Brain pericyte (primary cell): ENCODE data around the gene IL1R1.
"Not testable (repeated sequence)": the region's sequence is repeated elsewhere in the genome, so short reads cannot be mapped to it uniquely, and the experiment has no call there.

Source experiments
- DNase-seq: peaks from one replicate; pipeline ENCODE4 v3.0.0-alpha.2; 2012; ENCODE audit warnings: low read depth, low spot score

Gene IL1R1, protein sequence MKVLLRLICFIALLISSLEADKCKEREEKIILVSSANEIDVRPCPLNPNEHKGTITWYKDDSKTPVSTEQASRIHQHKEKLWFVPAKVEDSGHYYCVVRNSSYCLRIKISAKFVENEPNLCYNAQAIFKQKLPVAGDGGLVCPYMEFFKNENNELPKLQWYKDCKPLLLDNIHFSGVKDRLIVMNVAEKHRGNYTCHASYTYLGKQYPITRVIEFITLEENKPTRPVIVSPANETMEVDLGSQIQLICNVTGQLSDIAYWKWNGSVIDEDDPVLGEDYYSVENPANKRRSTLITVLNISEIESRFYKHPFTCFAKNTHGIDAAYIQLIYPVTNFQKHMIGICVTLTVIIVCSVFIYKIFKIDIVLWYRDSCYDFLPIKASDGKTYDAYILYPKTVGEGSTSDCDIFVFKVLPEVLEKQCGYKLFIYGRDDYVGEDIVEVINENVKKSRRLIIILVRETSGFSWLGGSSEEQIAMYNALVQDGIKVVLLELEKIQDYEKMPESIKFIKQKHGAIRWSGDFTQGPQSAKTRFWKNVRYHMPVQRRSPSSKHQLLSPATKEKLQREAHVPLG

DNA sequence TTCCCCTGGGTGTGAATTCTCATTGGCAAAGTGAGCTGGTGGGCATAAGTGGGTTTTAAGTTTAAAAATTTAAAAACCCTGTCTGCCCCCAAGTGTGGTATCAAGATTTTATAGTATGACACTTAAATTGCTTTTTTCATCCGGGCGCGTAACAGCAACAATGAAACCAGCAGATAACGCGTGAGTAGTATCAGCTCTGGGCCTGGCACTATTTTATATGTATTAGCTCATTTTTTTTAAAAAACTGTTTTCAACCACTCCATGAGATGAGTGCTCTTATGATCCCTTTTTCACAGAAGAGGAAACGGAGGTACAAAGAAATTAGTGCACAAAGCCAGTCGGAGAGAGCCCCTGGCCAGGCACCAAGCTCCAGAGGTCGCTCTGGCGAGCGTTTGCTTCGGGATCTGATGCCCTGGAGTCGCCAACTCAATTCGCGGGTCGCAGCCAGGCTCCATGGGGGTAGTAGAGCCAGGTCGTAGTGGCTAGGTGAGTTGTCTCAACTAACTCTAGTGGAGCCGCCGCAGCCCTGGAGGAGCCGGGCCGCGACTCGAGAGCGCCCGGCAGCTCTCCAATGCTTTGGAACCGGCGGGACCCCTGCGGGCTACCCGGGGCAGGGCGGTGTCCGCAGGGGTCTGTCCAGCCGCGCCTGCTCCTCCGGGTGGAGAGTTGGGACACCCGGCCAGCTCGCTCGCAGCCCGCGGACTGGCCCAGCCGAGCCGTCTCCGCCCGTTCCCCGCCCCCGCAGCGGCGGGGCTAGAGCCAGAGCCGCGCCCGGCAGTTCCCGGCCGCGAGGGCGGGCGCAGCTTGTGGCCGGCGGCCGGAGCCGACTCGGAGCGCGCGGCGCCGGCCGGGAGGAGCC is at the start of gene IL1R1:
IL1R1 (plus strand) TSS at position 777 of the 859 bp plus-strand sequence. CDS start 14,979 bp downstream, outside the sequence.
- DNase-seq: no peak

DNA sequence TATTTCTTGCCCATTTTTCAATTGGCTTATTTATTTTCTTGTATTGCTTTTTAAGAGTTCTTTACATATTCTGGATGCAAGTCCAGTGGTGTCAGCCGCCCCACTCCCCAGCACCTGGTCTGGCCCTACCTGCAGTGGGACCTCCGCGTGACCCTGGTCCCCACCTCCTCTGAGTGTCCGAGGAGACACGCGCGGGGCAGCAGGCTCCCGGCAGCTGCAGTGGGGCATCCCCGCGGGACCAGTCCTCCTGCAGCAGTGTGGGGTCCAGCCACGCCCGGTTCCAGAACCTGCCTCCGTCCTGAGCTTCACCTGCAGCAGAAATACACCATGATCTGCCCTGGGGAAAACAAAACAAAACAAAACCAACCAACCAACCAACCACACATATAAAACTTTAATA is 48.9 kb upstream of the IL1R1 start:
- DNase-seq: no peak

DNA sequence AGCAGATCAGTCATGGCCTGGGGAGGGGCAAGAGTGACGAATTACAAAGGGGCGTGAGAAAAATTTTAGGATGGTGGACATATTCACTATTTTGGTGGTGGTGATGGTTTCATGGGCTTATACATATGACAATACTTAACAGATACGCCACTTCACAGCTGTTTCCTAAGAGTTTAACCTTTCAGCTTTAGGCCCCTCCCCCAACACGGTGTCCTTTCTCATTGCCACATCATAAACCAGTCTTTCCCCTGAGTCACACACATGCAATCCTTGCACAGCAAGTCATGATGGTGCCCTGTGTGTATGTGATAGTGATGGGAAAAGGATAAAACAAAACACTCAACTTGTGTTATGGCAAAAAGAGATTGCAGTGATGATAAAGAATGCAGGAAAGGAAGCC is 47.6 kb upstream of the IL1R1 start:
- no peak for DNase-seq

DNA sequence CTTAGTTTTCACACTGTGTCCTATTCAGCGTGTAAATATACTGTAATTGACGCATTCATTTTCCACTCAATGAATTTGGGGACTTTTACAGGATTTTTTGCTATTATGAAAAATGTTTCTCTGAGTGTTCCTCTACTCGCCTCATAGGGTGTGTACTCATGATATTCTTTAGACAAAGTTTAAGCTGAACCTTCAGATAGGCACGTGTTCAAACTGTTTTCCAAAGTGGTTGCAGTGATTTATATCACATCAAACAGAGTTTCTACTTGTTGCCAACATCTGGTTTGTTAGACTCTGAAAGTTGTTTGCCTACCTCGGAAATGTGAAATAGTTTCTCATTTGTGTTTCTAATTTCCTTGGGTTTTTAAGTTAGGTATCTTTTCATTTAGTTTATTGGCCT is 46.4 kb upstream of the IL1R1 start:
- no peak for DNase-seq

GRCh38 chr2:102098756-102099155 is 43.8 kb upstream of the IL1R1 start:
- DNase-seq: no peak

DNA sequence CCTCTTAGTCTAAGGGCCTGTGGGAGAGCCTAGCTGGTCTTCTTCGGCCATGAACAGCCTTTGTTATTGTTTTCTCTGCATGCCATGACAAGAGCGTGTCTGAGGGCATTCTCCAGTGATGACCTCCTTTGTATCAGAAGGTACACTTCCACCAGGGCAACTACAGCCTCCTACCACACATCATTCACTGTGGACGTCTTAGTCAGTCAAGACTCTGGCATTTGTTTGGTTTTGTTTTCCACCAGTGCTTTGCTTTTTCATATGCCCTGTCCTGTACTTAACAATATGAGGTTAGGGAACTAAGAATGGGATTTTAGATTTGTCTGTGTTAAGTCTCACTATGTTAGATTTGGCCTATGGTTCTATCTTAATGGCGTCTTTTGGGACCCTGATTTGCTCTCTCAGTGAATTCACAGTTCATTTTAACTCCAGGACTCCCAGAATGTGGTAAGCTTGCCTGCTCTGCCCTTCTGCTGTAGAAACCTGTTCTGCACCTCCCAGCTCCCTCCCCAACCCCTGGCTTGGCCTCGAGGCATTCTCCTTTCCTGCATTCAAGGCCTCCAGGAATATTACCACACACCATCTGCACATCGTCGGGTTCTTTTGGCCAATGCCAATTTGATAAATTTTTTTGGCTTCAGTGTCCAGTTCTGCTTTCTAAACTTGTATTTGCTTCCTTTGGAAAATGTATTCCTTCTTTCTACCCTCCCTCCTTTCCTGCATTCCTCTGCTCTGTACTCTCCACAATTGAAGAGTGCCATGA is 42.8 kb upstream of the IL1R1 start:
- DNase-seq: no peak

GRCh38 chr2:102100371-102101096 is 42.0 kb upstream of the IL1R1 start:
- no peak for DNase-seq

- DNase-seq: no peak
Observed at GRCh38 chr2:102101097-102101848, 41.3 kb upstream of the IL1R1 start.

- DNase-seq: no peak
Observed at GRCh38 chr2:102101849-102102635, 40.5 kb upstream of the IL1R1 start.

- DNase-seq: not testable (repeated sequence)
Observed at GRCh38 chr2:102102636-102102948, 40.0 kb upstream of the IL1R1 start.

- DNase-seq: no peak
Observed at GRCh38 chr2:102103284-102103683, 39.3 kb upstream of the IL1R1 start.

- no peak for DNase-seq
Observed at GRCh38 chr2:102103992-102104871, 38.3 kb upstream of the IL1R1 start.

GRCh38 chr2:102106133-102106556 is 36.4 kb upstream of the IL1R1 start:
- no peak for DNase-seq

- not testable (repeated sequence) for DNase-seq
Observed at GRCh38 chr2:102106813-102107740, 35.5 kb upstream of the IL1R1 start.

- DNase-seq: no peak
Observed at GRCh38 chr2:102107741-102108070, 34.8 kb upstream of the IL1R1 start.

- no peak for DNase-seq
Observed at GRCh38 chr2:102109016-102109415, 33.5 kb upstream of the IL1R1 start.

DNA sequence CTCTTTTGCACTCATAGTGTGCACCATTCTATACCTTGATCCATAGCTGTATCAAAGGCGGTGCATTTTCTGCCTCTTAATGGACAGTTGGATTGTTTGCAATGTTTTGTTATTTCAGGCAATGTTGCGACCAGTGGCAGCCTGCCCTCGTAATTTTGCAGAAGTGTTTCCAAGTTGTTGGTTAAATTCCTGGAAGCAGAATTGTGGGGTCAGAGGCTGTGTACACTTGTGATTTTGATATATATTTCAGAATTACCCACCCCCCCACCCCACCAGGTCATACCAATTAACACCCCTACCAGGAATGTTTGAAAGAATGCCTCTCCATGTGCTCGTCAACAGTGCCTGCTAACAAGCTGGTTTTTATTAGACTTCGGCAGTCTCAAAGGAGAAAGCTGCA is 32.4 kb upstream of the IL1R1 start:
- DNase-seq: no peak
